Measurements from ENCODE around the gene USH2A. TPM values are rescaled to one million over a fixed set of nuclear protein-coding genes. Genes with fewer than 3 reads are reported as not detected.

USH2A gene
- total RNA-seq, 1 experiment from 2014 or later = not detected

DNA sequence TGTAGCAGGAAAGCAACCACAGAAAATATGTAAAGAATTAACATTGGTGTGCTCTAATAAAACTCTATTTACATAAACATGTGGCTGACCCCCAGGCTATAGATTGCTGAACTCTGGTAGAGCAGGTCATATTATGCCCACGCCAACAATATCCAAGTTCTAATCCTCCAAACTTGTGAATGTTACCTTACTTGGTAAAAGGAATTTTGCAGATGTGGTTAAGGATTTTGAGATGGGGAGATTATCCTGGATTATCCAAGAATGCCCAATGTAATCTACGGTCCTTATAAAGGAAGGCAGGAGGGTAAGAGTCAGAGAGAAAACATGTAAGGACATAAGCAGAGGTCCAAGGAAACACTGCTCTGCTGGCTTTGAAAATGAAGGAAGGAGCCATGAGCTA, 201.0 kb downstream of the USH2A start:
- no TSS peak for BruUV-seq (replicated peaks)
- Histone ChIP-seq H3K36me3 (ENCODE audit: control insufficient read depth in 1 of 2, insufficient read depth in 2 of 2, low read length in 2 of 2) (no peaks in the 10 kb centered on the region), H3K27ac (ENCODE audit: low read depth, low read length) (no peak overlapping the region), H3K79me2 (ENCODE audit: insufficient read depth, low read length) (no peaks in the 10 kb centered on the region), H3K4me3 (replicated peaks in 1 of 2; ENCODE audit: low read depth in 1 of 2, low read length in 2 of 2) (no peak overlapping the region), H3K4me2 (ENCODE audit: low read length) (no peak overlapping the region), H3K4me1 (ENCODE audit: control insufficient read depth in 1 of 2, insufficient read depth in 2 of 2, low read length in 2 of 2) (no peaks in the 10 kb centered on the region), H3K27me3 (ENCODE audit: insufficient read depth, low read length) (no peaks in the 10 kb centered on the region), H2AFZ (ENCODE audit: low read depth, low read length, poor library complexity, severe bottlenecking) (no peak overlapping the region), H3K9me3 (ENCODE audit: control insufficient read depth in 1 of 2, insufficient read depth in 1 of 2, low read depth in 1 of 2, low read length in 2 of 2) (no peaks in the 10 kb centered on the region; a peak in 1 of 4 replicates), H3K9ac (ENCODE audit: low read length) (no peak overlapping the region), H4K20me1 (ENCODE audit: insufficient read depth) (no peaks in the 10 kb centered on the region), H3K9me2 (ENCODE audit: insufficient read depth) (no peaks in the 10 kb centered on the region)
- POLR2A ChIA-PET = no interaction called here
- RAD21 ChIA-PET (ENCODE audit: low non-redundant PET in 1 of 2, low total read pairs in 2 of 2, uncharacterized antibody in 2 of 2, unreplicated experiment in 2 of 2) = no interaction called here
- ATAC-seq (no peak), DNase-seq (ENCODE audit: low read depth, low spot score) (no peak)
- intact Hi-C loops (cut with micrococcal nuclease) = no loop called here
- CTCF ChIA-PET = interaction anchor here (1.0 to 1.5 kb wide), 2 partner anchors 396 to 512 kb away, joined by 3 read pairs; no protein-coding TSS in a partner anchor
- no peak for TF ChIP-seq CEBPB (IDR thresholded peaks at IDR 0.05; ENCODE audit: low read depth)
- TF ChIP-seq ZNF274 (IDR thresholded peaks at IDR 0.05; ENCODE audit: low read depth, low read length) = no peak
- TF ChIP-seq MAX (IDR thresholded peaks at IDR 0.05) = no peak
- no peak for TF ChIP-seq ZFX (IDR thresholded peaks at IDR 0.05)
- TF ChIP-seq EZH2phosphoT487 (IDR thresholded peaks at IDR 0.05; ENCODE audit: borderline replicate concordance) = no peak
- no peak for TF ChIP-seq EGR1 (IDR thresholded peaks at IDR 0.05; ENCODE audit: low read depth)
- TF ChIP-seq EZH2 (IDR thresholded peaks at IDR 0.05) = no peak
- TF ChIP-seq ZBTB33 (IDR thresholded peaks at IDR 0.05; ENCODE audit: extremely low read depth, insufficient replicate concordance, low read length) = no peak
- TF ChIP-seq, protein P1, sequence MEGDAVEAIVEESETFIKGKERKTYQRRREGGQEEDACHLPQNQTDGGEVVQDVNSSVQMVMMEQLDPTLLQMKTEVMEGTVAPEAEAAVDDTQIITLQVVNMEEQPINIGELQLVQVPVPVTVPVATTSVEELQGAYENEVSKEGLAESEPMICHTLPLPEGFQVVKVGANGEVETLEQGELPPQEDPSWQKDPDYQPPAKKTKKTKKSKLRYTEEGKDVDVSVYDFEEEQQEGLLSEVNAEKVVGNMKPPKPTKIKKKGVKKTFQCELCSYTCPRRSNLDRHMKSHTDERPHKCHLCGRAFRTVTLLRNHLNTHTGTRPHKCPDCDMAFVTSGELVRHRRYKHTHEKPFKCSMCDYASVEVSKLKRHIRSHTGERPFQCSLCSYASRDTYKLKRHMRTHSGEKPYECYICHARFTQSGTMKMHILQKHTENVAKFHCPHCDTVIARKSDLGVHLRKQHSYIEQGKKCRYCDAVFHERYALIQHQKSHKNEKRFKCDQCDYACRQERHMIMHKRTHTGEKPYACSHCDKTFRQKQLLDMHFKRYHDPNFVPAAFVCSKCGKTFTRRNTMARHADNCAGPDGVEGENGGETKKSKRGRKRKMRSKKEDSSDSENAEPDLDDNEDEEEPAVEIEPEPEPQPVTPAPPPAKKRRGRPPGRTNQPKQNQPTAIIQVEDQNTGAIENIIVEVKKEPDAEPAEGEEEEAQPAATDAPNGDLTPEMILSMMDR (IDR thresholded peaks at IDR 0.05 in 2 of 3, conservative IDR thresholded peaks at IDR 0.05 in 1 of 3; ENCODE audit: borderline replicate concordance in 1 of 3, insufficient read depth in 1 of 3, low read depth in 2 of 3, low read length in 2 of 3) = no peak

Data from HCT116 (cell line).